Stimulated activated CD8-positive, alpha-beta memory T cell treated with anti-CD3 and anti-CD28 coated beads, Interleukin-12 subunit alpha, Interleukin-12 subunit beta, amount 100 ng/mL, for 1 hour (primary cell): ENCODE measurements around the gene GNB3.

Experiments
- DNase-seq: peaks from one replicate; pipeline ENCODE4 v3.0.0-alpha.2; 2020; ENCODE audit warnings: low read depth

GNB3 gene

DNA sequence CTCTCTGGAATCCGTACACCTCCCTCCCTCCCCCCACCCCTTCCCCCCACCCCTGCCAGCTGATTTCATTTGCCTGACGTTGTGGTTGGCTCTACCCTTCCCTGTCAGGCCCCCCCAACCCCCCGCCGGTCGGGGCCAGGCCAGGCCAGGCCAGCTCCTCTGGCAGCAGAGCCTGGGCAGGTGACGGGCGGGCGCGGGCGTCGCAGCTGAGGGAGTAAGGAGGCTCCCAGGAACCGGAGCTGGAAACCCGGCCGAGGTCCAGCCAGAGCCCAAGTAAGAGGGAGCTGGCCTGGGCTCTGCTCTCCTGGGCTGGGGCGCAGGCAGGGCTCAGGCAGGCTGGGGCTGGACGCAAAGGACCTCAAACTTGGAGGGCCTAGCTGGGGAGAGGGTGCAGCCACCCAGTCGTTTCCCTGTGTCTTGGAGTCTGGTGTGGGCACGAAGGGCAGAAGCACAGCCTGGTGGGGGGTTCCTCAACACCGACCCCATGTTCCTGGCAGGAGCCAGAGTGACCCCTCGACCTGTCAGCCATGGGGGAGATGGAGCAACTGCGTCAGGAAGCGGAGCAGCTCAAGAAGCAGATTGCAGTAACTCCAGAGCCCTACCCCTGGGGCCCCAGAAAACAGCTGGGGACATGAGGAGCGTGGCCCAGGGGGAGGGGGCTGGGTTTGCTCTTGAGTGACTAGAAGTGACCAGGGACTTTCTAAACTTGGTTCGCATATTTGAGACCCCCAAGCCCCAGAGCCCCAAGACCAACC lies at the start of gene GNB3:
Gene GNB3 (plus strand): TSS at position 165 of the 755 bp plus-strand sequence. CDS start 363 bp downstream, at position 528.
- DNase-seq = no peak

GRCh38 chr12:6791931-6792520 lies 48.7 kb upstream of the GNB3 start:
- no peak for DNase-seq

- DNase-seq = no peak
Observed at GRCh38 chr12:6792522-6793201, 48.1 kb upstream of the GNB3 start.

DNA sequence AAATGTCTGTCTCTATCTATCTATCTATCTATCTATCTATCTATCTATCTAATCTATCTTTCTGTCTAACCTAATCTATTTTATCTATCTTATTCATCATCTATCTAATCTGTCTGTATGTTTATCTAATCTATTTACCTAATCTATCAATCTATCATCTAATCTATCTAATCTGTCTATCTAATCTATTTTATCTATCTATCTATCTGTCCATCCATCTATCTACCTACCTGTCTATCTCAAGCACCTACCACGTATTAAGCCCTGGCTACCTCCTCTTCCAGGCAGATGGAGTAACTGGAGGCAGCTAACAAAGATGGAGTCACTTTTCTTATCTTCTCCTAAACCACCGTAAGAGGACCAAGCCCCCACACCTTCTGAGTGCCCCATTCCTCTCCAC lies 45.6 kb upstream of the GNB3 start:
- no peak for DNase-seq

- DNase-seq = no peak
Observed at GRCh38 chr12:6796576-6796975, 44.1 kb upstream of the GNB3 start.

GRCh38 chr12:6799147-6799546 lies 41.6 kb upstream of the GNB3 start:
- DNase-seq = no peak

- no peak for DNase-seq
Observed at GRCh38 chr12:6807170-6807569, 33.6 kb upstream of the GNB3 start.

GRCh38 chr12:6809056-6809455 lies 31.7 kb upstream of the GNB3 start:
- DNase-seq = no peak

DNA sequence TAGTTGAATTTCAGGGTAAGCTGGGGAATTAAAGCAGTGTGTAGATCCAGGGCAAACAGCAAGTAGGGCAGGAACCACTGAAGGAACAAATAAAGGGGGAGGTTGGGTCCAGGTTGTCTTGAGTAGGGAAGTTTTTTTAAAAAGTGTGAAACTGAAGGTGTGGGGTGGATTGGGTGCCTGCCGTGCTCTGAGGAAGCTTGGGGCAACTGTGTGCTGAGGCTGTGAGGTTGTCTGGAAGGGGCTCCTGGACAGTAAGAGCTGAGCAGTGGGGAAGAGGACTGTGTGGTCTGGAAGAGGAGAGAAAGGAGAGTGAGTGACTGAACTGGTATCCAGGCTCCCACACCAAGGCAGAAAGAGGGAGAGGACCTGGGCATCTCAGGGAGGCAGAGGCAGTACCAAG lies 30.0 kb upstream of the GNB3 start:
- DNase-seq = no peak

DNA sequence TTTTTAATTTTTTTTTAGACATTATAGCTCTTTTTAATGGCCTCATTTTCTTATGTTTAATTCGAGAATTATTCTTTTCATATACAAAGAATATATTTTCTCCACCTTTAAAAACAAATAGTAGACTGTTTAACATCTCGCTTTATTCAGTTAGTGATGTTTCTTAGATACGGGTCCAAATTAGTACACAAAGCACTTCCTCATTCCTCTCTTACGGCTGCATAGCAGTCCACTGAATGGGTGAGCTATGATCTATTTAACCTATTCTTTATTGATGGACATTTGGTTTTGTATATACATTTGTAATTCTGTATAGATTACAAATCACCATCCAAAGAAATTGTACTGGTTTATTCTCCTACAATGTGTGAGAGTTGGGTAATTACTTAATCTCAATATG lies 27.4 kb upstream of the GNB3 start:
- no peak for DNase-seq

DNA sequence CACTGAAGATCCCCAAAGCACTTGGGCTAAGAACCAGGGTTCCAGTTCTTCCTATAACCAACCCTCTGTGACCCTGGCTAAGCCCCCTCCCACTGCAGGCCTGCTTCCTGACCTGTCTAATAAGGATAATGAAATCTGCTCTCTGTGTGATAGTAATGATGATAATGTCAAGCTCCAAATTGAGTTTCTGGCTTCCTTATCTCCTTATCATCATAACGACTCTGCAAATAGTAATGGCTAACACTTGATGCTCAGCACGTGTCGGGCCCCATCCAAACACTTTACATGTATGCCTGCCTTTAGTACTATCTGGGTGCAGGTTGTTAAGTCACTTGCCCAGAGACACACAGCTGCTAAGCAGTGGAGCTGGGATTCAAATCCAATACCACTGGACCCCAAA lies 24.1 kb upstream of the GNB3 start:
- DNase-seq = no peak

DNA sequence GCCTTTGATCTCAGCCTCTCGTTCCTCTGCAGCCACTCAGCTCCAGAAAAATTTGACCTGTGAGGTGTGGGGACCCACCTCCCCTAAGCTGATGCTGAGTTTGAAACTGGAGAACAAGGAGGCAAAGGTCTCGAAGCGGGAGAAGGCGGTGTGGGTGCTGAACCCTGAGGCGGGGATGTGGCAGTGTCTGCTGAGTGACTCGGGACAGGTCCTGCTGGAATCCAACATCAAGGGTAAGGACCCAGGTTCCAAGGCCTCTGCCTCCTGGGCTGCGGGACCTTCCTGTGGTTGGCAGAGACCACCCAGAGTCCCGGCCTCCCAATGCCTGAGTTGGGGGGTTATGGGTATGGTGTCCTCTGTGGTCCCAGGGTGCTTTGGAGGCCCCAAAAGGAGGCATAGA lies 23.6 kb upstream of the GNB3 start:
- DNase-seq = no peak

- no peak for DNase-seq
Observed at GRCh38 chr12:6817662-6818157, 23.0 kb upstream of the GNB3 start.

DNA sequence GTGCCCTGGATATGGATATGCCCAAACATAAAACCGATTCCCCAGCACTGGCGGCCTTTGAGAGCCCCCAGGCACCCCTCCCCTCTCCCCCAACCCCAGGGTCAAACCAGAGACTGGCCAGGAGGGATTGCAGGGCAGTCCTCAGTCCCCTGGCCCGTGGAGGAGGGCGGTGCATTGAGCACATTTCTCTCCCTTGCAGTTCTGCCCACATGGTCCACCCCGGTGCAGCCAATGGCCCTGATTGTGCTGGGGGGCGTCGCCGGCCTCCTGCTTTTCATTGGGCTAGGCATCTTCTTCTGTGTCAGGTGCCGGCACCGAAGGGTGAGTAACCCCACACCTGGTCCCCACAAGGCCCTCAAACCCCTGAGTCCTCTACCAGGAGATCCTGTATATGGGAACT lies 22.5 kb upstream of the GNB3 start:
- DNase-seq = no peak

DNA sequence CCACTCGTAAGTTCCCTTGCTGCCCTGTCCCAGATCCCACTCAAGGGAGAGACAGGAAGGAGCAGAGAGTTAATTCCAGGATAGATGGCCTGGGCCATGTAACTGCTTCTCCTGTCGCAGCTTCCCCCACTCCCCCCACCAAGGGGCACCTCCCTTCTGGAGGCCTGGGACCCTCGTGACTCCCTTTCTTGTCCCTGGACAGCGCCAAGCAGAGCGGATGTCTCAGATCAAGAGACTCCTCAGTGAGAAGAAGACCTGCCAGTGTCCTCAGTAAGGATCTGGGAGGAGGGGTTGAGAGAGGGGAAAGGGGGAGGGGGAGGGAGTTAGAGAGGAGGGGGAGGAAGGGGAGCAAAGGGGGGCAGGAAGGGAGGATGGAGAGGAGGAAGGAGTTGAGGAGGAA lies 22.1 kb upstream of the GNB3 start:
- DNase-seq = no peak

DNA sequence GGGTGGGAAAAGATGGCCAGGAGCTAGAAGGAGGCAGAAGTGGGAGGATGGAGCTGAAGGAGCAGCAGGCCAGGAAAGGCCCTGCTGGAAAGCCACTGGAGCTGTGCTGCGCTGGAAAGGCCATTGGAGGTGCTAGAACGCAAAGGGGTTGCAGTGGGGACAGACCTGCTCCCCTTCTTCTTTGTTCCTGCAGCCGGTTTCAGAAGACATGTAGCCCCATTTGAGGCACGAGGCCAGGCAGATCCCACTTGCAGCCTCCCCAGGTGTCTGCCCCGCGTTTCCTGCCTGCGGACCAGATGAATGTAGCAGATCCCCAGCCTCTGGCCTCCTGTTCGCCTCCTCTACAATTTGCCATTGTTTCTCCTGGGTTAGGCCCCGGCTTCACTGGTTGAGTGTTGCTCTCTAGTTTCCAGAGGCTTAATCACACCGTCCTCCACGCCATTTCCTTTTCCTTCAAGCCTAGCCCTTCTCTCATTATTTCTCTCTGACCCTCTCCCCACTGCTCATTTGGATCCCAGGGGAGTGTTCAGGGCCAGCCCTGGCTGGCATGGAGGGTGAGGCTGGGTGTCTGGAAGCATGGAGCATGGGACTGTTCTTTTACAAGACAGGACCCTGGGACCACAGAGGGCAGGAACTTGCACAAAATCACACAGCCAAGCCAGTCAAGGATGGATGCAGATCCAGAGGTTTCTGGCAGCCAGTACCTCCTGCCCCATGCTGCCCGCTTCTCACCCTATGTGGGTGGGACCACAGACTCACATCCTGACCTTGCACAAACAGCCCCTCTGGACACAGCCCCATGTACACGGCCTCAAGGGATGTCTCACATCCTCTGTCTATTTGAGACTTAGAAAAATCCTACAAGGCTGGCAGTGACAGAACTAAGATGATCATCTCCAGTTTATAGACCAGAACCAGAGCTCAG lies 21.4 kb upstream of the GNB3 start:
- no peak for DNase-seq

DNA sequence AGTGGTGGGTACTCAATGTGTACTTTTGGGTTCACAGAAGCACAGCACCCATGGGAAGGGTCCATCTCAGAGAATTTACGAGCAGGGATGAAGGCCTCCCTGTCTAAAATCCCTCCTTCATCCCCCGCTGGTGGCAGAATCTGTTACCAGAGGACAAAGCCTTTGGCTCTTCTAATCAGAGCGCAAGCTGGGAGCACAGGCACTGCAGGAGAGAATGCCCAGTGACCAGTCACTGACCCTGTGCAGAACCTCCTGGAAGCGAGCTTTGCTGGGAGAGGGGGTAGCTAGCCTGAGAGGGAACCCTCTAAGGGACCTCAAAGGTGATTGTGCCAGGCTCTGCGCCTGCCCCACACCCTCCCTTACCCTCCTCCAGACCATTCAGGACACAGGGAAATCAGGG lies 20.6 kb upstream of the GNB3 start:
- no peak for DNase-seq

DNA sequence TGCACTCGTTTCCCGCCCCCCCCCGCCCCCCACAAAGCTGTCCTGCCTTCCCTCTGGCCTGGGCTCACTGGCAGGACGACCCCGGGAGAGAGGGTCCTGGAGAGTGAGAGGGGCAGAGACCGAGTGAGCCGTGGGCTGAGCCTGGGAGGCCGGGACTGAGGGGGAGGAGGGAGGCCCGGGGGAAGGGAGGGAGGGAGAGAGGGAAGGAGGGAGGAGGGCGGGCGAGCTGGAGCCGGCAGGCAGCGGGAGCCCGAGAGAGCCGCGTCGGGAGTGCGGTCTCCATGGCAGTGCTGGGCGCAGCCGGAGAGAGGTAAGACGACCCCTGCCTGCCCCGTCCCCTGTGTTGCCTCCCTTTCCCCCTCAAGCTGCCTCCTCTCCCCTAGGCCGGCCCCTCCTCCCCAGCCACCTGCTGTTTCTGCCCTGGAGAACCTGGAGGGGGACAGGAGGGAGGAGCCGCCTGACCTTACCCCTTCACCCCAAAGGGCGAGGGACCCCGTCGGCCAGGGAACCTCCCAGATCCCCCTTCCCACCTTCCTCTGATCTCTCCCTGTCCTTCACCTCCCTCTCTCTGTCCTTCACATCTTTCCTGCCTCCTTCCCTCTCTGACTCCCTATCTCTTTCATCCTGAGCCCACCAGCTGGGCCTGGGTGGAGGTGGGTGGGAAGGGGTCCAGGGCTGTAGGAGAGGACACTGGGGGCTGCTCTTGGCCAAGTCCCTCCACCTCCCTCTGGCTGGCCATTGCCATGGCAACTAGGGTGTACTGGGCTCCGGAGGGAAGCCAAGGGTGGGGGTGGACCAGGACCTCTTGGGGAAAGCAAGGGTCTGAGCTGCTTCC lies 18.9 kb upstream of the GNB3 start, which contains the start of gene GPR162:
Gene GPR162 (plus strand): TSS at position 231 of the 835 bp plus-strand sequence. CDS start 2,078 bp downstream, outside the sequence.
- no peak for DNase-seq

GRCh38 chr12:6822426-6823135 lies 18.1 kb upstream of the GNB3 start:
- no peak for DNase-seq
